NT2/D1 (cell line): Measurements from ENCODE around the gene B4GALNT2.

Experiments used
- SUZ12 ChIP-seq: IDR thresholded peaks from 2 replicates; pipeline ENCODE4 v1.6.1; 2011; ENCODE audit not compliant: insufficient read length, insufficient read depth; ENCODE audit errors: extremely low read depth
- YY1 ChIP-seq: IDR thresholded peaks from 2 replicates; pipeline ENCODE4 v1.6.1; 2011; ENCODE audit not compliant: insufficient read length, insufficient read depth
- ZNF274 ChIP-seq: IDR thresholded peaks from 2 replicates; pipeline ENCODE4 v1.6.1; 2011; ENCODE audit warnings: mild to moderate bottlenecking, low read depth, low read length

GRCh38 chr17:49132317-49132698 is 261 bp upstream of the B4GALNT2 start:
- no peak for TF ChIP-seq YY1
- TF ChIP-seq SUZ12 = peak; percentile 10
- no peak for TF ChIP-seq ZNF274
